Endothelial cell (in vitro differentiated cells): ENCODE measurements around the gene PKD2. TPM values are rescaled to one million over a fixed set of nuclear protein-coding genes. Genes with fewer than 3 reads are reported as not detected.
"Not testable (repeated sequence)": the region's sequence is repeated elsewhere in the genome, so short reads cannot be mapped to it uniquely, and the experiment has no call there.

ENCODE experiments used
- DNase-seq: peaks from one replicate; pipeline ENCODE4 v3.0.0; 2021; ENCODE audit warnings: low spot score
- H3K27ac Mint-ChIP-seq: one replicate; pipeline ENCODE4 v1.8.0; 2021; ENCODE audit warnings: mixed read lengths, inconsistent platforms; ENCODE audit not compliant: unreplicated experiment
- H3K27me3 Mint-ChIP-seq: one replicate; pipeline ENCODE4 v1.8.0; 2021; ENCODE audit warnings: mild to moderate bottlenecking, moderate library complexity, mixed read lengths, inconsistent platforms; ENCODE audit not compliant: unreplicated experiment
- H3K36me3 Mint-ChIP-seq: one replicate; pipeline ENCODE4 v1.8.0; 2021; ENCODE audit warnings: mild to moderate bottlenecking, low read depth, mixed read lengths, inconsistent platforms; ENCODE audit not compliant: unreplicated experiment
- H3K4me1 Mint-ChIP-seq: one replicate; pipeline ENCODE4 v1.8.0; 2021; ENCODE audit warnings: mild to moderate bottlenecking, mixed read lengths, inconsistent platforms; ENCODE audit not compliant: unreplicated experiment
- H3K4me3 Mint-ChIP-seq: one replicate; pipeline ENCODE4 v1.8.0; 2021; ENCODE audit warnings: mild to moderate bottlenecking, mixed read lengths, inconsistent platforms; ENCODE audit not compliant: unreplicated experiment
- H3K9me3 Mint-ChIP-seq: one replicate; pipeline ENCODE4 v1.8.0; 2021; ENCODE audit warnings: mixed read lengths, inconsistent platforms; ENCODE audit not compliant: unreplicated experiment
- total RNA-seq: library from RNA; stranded (reverse); fragmentation: NEBNext Ultra II Directional; extraction: Animal tissue kit (Norgen Biotek cat#: 25700); gene quantifications from one replicate; pipeline ENCODE4 v1.2.1, GENCODE V29; 2021; ENCODE audit not compliant: unreplicated experiment
- TF ChIP-seq, protein P1 (sequence below): fragments of 200-600 bp; sonication (generic); IDR thresholded peaks from one replicate; pipeline ENCODE4 v1.5.0; 2021; ENCODE audit warnings: antibody characterized with exemption; ENCODE audit not compliant: unreplicated experiment

PKD2 gene
- total RNA-seq, 1 donor from 2014 or later = 31.1 TPM

DNA sequence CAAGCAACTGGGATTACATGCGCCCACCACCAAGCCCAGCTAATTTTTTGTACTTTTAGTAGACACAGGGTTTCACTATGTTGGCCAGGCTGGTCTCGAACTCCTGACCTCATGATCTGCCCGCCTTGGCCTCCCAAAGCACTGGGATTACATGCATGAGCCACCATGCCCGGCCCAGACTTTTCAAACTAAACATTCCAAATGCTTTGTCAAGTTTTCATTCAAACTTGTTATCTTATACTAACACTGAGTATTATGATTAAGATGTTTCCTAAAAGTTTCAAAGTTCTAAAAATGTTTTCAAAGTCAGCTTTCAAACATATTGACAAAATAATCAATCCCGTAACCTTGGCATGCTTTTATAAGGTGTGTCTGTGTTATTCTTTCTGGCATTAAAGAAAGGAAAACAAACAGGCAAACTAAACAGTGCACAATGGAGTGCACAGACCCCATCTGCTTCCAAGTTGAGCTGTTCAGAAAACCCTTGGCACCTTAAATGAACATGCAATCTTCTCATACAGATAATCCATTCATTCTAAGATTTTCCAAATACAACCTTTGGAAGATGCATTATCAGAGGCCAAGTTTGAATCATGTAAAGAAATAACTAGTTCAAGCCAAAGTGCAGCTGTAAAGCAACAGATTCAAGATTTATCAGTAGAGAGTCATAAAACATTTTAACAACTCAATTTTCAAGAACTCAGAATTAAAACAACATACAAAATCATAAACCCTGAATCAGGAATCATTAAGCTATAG, 101.9 kb downstream of the PKD2 start:
- H3K9me3 Mint-ChIP-seq = no peaks in the 10 kb centered on the region
- no peaks in the 10 kb centered on the region for H3K36me3 Mint-ChIP-seq
- H3K27me3 Mint-ChIP-seq = no peaks in the 10 kb centered on the region
- no peak overlapping the region for H3K27ac Mint-ChIP-seq
- DNase-seq = no peak
- TF ChIP-seq, protein P1, sequence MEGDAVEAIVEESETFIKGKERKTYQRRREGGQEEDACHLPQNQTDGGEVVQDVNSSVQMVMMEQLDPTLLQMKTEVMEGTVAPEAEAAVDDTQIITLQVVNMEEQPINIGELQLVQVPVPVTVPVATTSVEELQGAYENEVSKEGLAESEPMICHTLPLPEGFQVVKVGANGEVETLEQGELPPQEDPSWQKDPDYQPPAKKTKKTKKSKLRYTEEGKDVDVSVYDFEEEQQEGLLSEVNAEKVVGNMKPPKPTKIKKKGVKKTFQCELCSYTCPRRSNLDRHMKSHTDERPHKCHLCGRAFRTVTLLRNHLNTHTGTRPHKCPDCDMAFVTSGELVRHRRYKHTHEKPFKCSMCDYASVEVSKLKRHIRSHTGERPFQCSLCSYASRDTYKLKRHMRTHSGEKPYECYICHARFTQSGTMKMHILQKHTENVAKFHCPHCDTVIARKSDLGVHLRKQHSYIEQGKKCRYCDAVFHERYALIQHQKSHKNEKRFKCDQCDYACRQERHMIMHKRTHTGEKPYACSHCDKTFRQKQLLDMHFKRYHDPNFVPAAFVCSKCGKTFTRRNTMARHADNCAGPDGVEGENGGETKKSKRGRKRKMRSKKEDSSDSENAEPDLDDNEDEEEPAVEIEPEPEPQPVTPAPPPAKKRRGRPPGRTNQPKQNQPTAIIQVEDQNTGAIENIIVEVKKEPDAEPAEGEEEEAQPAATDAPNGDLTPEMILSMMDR = no peak
- no peak overlapping the region for H3K4me3 Mint-ChIP-seq
- peaks cover 14% of the 10 kb centered on the region for H3K4me1 Mint-ChIP-seq

GRCh38 chr4:88110826-88111225, 103.4 kb downstream of the PKD2 start:
- Mint-ChIP-seq H3K9me3 (no peaks in the 10 kb centered on the region), H3K4me1 (peaks cover 14% of the 10 kb centered on the region), H3K27me3 (no peaks in the 10 kb centered on the region), H3K27ac (no peak overlapping the region), H3K4me3 (no peak overlapping the region), H3K36me3 (peaks cover 4% of the 10 kb centered on the region)
- TF ChIP-seq, protein P1 = no peak
- no peak for DNase-seq

DNA sequence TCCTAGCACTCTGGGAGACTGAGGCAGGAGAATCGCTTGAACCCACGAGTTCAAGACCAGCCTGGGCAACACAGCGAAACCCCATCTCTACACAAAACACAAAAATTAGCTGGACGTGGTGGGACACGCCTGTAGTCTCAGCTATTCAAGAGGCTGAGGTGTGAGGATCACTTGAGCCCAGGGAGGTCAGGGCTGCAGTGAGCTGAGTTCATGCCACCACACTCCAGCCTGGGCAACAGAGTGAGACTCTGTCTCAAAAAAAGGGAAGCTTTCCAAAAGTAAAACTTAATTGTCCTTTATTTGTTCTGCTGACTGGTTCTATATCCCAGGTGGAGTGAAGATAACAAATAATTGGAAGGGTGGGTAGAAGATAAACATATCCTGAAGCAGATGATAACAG, 105.4 kb downstream of the PKD2 start:
- H3K4me1 Mint-ChIP-seq = peaks cover 7% of the 10 kb centered on the region
- H3K4me3 Mint-ChIP-seq = no peak overlapping the region
- no peaks in the 10 kb centered on the region for H3K27me3 Mint-ChIP-seq
- H3K36me3 Mint-ChIP-seq = peaks cover 10% of the 10 kb centered on the region
- TF ChIP-seq, protein P1 = no peak
- no peak overlapping the region for H3K27ac Mint-ChIP-seq
- H3K9me3 Mint-ChIP-seq = no peaks in the 10 kb centered on the region
- DNase-seq = no peak

DNA sequence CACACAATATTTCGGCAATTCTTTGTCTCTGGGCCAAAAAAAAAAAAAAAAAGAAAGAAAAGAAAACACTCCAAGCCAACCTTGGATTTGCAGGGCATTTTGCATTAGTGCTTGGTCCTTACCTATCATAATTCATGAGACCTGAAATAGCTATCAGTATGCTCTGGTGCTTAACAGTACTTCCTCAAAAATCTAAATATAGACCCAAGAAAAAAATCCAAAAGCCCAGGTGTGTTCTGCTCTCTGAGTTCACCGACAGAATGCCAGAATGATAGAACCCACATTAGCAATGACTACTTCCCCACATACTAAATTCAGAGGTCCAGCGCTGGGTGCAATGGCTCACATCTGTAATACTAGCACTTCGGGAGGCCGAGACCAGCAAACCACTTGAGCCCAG, 108.2 kb downstream of the PKD2 start:
- no peak overlapping the region for H3K27ac Mint-ChIP-seq
- peaks cover 3% of the 10 kb centered on the region for H3K27me3 Mint-ChIP-seq
- peaks cover 13% of the 10 kb centered on the region for H3K9me3 Mint-ChIP-seq
- TF ChIP-seq, protein P1 = no peak
- H3K4me1 Mint-ChIP-seq = no peaks in the 10 kb centered on the region
- H3K36me3 Mint-ChIP-seq = peaks cover 37% of the 10 kb centered on the region
- no peak for DNase-seq
- H3K4me3 Mint-ChIP-seq = no peak overlapping the region

- Mint-ChIP-seq H3K36me3 (peaks cover 76% of the 10 kb centered on the region), H3K9me3 (peaks cover 23% of the 10 kb centered on the region)
Measured at GRCh38 chr4:88119943-88120342, 112.5 kb downstream of the PKD2 start.

DNA sequence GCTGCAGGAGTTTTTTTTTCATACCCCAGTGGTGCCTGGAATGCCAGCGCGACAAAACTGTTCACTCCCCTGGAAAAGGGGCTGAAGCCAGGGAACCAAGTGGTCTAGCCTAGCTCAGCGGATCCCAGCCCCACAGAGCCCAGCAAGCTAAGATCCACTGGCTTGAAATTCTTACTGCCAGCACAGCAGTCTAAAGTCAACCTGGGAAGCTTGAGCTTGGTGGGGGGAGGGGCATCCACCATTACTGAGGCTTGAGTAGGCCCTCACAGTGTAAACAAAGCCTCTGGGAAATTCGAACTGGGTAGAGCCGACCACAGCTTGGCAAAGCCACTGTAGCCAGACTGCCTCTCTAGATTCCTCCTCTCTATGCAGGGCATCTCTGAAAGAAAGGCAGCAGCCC, 114.8 kb downstream of the PKD2 start:
- H3K27me3 Mint-ChIP-seq, H3K4me3 Mint-ChIP-seq, H3K27ac Mint-ChIP-seq, DNase-seq, H3K4me1 Mint-ChIP-seq: not testable (repeated sequence)
- Mint-ChIP-seq H3K9me3 (peaks cover 23% of the 10 kb centered on the region), H3K36me3 (peaks cover 85% of the 10 kb centered on the region)

More at GRCh38 chr4:88119943-88120342, 112.5 kb downstream of the PKD2 start:
- Mint-ChIP-seq H3K27ac (no peak overlapping the region), H3K4me1 (no peaks in the 10 kb centered on the region), H3K27me3 (peaks cover 4% of the 10 kb centered on the region), H3K4me3 (peak overlapping the region; percentile 85)
- TF ChIP-seq, protein P1 = no peak
- no peak for DNase-seq
